ENCODE data around the gene KCNE4. TPM values are rescaled to one million over a fixed set of nuclear protein-coding genes. Genes with fewer than 3 reads are reported as not detected.

KCNE4 gene
- total RNA-seq, 1 donor from 2014 or later: 0.26 TPM

DNA sequence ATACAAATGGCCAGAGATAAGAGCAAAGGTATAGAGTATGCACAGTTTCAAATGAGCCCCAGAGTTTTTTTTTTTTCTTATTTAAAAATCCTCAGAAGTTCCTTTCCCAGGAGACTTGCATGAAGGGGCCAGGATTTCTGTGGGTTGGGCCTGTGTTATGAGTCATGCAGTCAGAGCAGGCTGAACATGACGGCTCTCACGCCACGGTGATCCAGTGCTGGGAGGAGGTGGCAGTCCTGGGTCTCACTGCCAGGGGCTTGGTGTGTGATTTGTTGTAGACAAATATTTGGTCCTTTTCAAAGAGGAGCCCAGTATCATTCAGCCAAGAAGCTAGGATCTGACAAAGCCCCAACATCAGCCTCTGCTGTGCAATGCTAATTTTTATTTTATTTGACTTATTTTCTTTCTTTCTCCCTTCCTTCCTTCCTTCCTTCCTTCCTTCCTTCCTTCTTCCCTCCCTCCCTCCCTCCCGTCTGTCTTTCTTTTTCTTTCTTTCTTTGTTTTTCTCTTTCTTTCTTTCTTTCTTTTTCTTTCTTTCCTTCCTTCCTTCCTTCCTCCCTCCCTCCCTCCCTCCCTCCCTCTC lies 10.4 kb upstream of the KCNE4 start:
- no peak overlapping the region for H3K4me3 ChIP-seq (ENCODE audit: low read depth, low read length)
- DNase-seq (ENCODE audit: low read depth): peak; percentile 92
- no peak for FAIRE-seq
- H3K36me3 ChIP-seq (ENCODE audit: control insufficient read depth, insufficient read depth, low read length): no peaks in the 10 kb centered on the region
- TF ChIP-seq CTCF (IDR thresholded peaks at IDR 0.05; ENCODE audit: insufficient read depth, low read length, severe bottlenecking): no peak
- H3K27me3 ChIP-seq (ENCODE audit: control insufficient read depth, insufficient read depth, low read length): no peaks in the 10 kb centered on the region

DNA sequence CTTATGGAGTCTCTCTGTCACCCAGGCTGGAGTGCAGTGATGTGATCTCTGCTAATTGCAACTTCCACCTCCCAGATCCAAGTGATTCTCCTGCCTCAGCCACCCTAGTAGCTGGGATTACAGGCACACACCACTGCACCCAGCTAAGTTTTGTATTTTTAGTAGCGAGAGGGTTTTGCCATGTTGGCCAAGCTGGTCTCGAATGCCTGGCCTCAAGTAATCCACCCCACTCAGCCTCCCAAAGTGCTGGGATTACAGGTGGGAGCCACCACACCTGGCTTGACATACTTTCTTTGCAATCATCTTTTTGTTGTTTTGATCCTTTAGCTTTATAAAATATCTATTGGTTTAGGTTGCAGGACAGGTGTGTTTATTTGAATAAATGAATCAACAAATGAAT lies 9.7 kb upstream of the KCNE4 start:
- Histone ChIP-seq H3K36me3 (ENCODE audit: control insufficient read depth, insufficient read depth, low read length) (no peaks in the 10 kb centered on the region), H3K4me3 (ENCODE audit: low read depth, low read length) (no peak overlapping the region), H3K27me3 (ENCODE audit: control insufficient read depth, insufficient read depth, low read length) (no peaks in the 10 kb centered on the region)
- TF ChIP-seq CTCF (IDR thresholded peaks at IDR 0.05; ENCODE audit: insufficient read depth, low read length, severe bottlenecking): no peak
- FAIRE-seq (no peak), DNase-seq (ENCODE audit: low read depth) (no peak)

- no peak for TF ChIP-seq CTCF (IDR thresholded peaks at IDR 0.05; ENCODE audit: insufficient read depth, low read length, severe bottlenecking)
- Histone ChIP-seq H3K36me3 (ENCODE audit: control insufficient read depth, insufficient read depth, low read length) (no peaks in the 10 kb centered on the region), H3K27me3 (ENCODE audit: control insufficient read depth, insufficient read depth, low read length) (no peaks in the 10 kb centered on the region), H3K4me3 (ENCODE audit: low read depth, low read length) (no peak overlapping the region)
- peak; percentile 90 for DNase-seq (ENCODE audit: low read depth)
- FAIRE-seq: no peak
Observed at GRCh38 chr2:223042704-223043118, 9.3 kb upstream of the KCNE4 start.

GRCh38 chr2:223043164-223043941 lies 8.6 kb upstream of the KCNE4 start:
- TF ChIP-seq CTCF (IDR thresholded peaks at IDR 0.05; ENCODE audit: insufficient read depth, low read length, severe bottlenecking): no peak
- Histone ChIP-seq H3K27me3 (ENCODE audit: control insufficient read depth, insufficient read depth, low read length) (no peaks in the 10 kb centered on the region), H3K4me3 (ENCODE audit: low read depth, low read length) (no peak overlapping the region), H3K36me3 (ENCODE audit: control insufficient read depth, insufficient read depth, low read length) (no peaks in the 10 kb centered on the region)
- no peak for DNase-seq (ENCODE audit: low read depth)
- FAIRE-seq: no peak

- H3K36me3 ChIP-seq (ENCODE audit: control insufficient read depth, insufficient read depth, low read length): no peaks in the 10 kb centered on the region
- no peak for DNase-seq (ENCODE audit: low read depth)
- no peak overlapping the region for H3K4me3 ChIP-seq (ENCODE audit: low read depth, low read length)
- TF ChIP-seq CTCF (IDR thresholded peaks at IDR 0.05; ENCODE audit: insufficient read depth, low read length, severe bottlenecking): no peak
- no peaks in the 10 kb centered on the region for H3K27me3 ChIP-seq (ENCODE audit: control insufficient read depth, insufficient read depth, low read length)
- FAIRE-seq: no peak
Observed at GRCh38 chr2:223044092-223044836, 7.7 kb upstream of the KCNE4 start.

Measured in bronchial epithelial cell (primary cell).